KMS-11 (cell line): Measurements from ENCODE around the gene SPEG.
A peak's percentile ranks its signal among the peaks of the same experiment; 100 is the strongest.

Experiments used
- H2AFZ ChIP-seq: fragments of 200-600 bp; sonication (generic); 2 replicates; pipeline ENCODE4 v1.6.1; 2016; ENCODE audit warnings: antibody characterized with exemption, mixed run types, low read depth
- H3K27ac ChIP-seq: fragments of 200-600 bp; sonication (generic); 2 replicates; pipeline ENCODE4 v1.6.1; 2016; ENCODE audit warnings: mild to moderate bottlenecking, mixed run types
- H3K27me3 ChIP-seq: fragments of 200-600 bp; sonication (generic); 2 replicates; pipeline ENCODE4 v1.6.1; 2017; ENCODE audit warnings: mild to moderate bottlenecking, low read depth, mixed run types, moderate library complexity; ENCODE audit not compliant: insufficient read depth
- H3K36me3 ChIP-seq: fragments of 200-600 bp; sonication (generic); 2 replicates; pipeline ENCODE4 v1.6.1; 2017; ENCODE audit warnings: mild to moderate bottlenecking, mixed run types; ENCODE audit not compliant: insufficient read depth
- H3K4me1 ChIP-seq: fragments of 200-600 bp; sonication (generic); 2 replicates; pipeline ENCODE4 v1.6.1; 2016; ENCODE audit warnings: mild to moderate bottlenecking, low read depth, mixed run types; ENCODE audit not compliant: poor library complexity, severe bottlenecking
- H3K4me2 ChIP-seq: fragments of 200-600 bp; sonication (generic); 2 replicates; pipeline ENCODE4 v1.7.0; 2016; ENCODE audit warnings: mild to moderate bottlenecking, mixed run types
- H3K4me3 ChIP-seq: fragments of 200-600 bp; sonication (generic); IDR thresholded peaks from 2 replicates; pipeline ENCODE4 v1.6.1; 2017; ENCODE audit warnings: low read depth, low read length, mixed read lengths; ENCODE audit not compliant: insufficient read depth
- H3K79me2 ChIP-seq: fragments of 200-600 bp; sonication (generic); 2 replicates; pipeline ENCODE4 v1.6.1; 2016; ENCODE audit warnings: low read depth, mixed run types; ENCODE audit not compliant: insufficient read depth
- H3K9ac ChIP-seq: fragments of 200-600 bp; sonication (generic); 2 replicates; pipeline ENCODE4 v1.6.1; 2016; ENCODE audit warnings: mild to moderate bottlenecking, mixed run types
- H4K20me1 ChIP-seq: fragments of 200-600 bp; sonication (generic); 2 replicates; pipeline ENCODE4 v1.6.1; 2016; ENCODE audit warnings: mild to moderate bottlenecking, mixed run types; ENCODE audit not compliant: insufficient read depth
- CTCF ChIP-seq: fragments of 200-600 bp; sonication (generic); conservative IDR thresholded peaks from 2 replicates; pipeline ENCODE4 v1.6.1; 2017; ENCODE audit warnings: low read depth, mild to moderate bottlenecking, antibody characterized with exemption, low read length, moderate library complexity, mixed read lengths

SPEG gene

GRCh38 chr2:219521066-219521880 lies 86.6 kb downstream of the SPEG start:
- H3K27me3 ChIP-seq, result peaks cover 92% of the 10 kb centered on the region
- no peaks in the 10 kb centered on the region for H3K79me2 ChIP-seq
- no peak overlapping the region for H3K27ac ChIP-seq
- TF ChIP-seq CTCF, result peak; percentile 51
- no peaks in the 10 kb centered on the region for H3K36me3 ChIP-seq
- H3K9ac ChIP-seq, result no peak overlapping the region
- no peak overlapping the region for H3K4me3 ChIP-seq
- no peaks in the 10 kb centered on the region for H3K4me1 ChIP-seq
- H3K4me2 ChIP-seq, result no peak overlapping the region
- H2AFZ ChIP-seq, result no peak overlapping the region
- H4K20me1 ChIP-seq, result no peaks in the 10 kb centered on the region

GRCh38 chr2:219522111-219523030 lies 87.7 kb downstream of the SPEG start:
- H3K9ac ChIP-seq, result no peak overlapping the region
- H4K20me1 ChIP-seq, result no peaks in the 10 kb centered on the region
- H3K4me1 ChIP-seq, result no peaks in the 10 kb centered on the region
- H3K4me3 ChIP-seq, result no peak overlapping the region
- H3K27ac ChIP-seq, result no peak overlapping the region
- no peak for TF ChIP-seq CTCF
- no peaks in the 10 kb centered on the region for H3K36me3 ChIP-seq
- no peak overlapping the region for H2AFZ ChIP-seq
- H3K4me2 ChIP-seq, result no peak overlapping the region
- H3K79me2 ChIP-seq, result no peaks in the 10 kb centered on the region
- peaks cover 92% of the 10 kb centered on the region for H3K27me3 ChIP-seq

- Histone ChIP-seq H3K27me3 (peaks cover 94% of the 10 kb centered on the region), H2AFZ (no peak overlapping the region), H3K36me3 (no peaks in the 10 kb centered on the region), H3K9ac (no peak overlapping the region), H3K4me1 (peaks cover 6% of the 10 kb centered on the region), H3K4me2 (no peak overlapping the region), H3K4me3 (no peak overlapping the region), H3K79me2 (no peaks in the 10 kb centered on the region), H3K27ac (no peak overlapping the region), H4K20me1 (no peaks in the 10 kb centered on the region)
- no peak for TF ChIP-seq CTCF
Measured at GRCh38 chr2:219523031-219523671, 88.5 kb downstream of the SPEG start.

- Histone ChIP-seq H3K9ac (no peak overlapping the region), H3K27me3 (peaks cover 95% of the 10 kb centered on the region), H3K4me3 (no peak overlapping the region), H4K20me1 (no peaks in the 10 kb centered on the region), H3K79me2 (no peaks in the 10 kb centered on the region), H3K4me2 (no peak overlapping the region), H3K27ac (no peak overlapping the region), H3K36me3 (no peaks in the 10 kb centered on the region), H2AFZ (no peak overlapping the region), H3K4me1 (peaks cover 8% of the 10 kb centered on the region)
- no peak for TF ChIP-seq CTCF
Measured at GRCh38 chr2:219524817-219525216, 90.2 kb downstream of the SPEG start.
